GM12878 (cell line): ENCODE measurements around the gene RNF130. TPM values are rescaled to one million over a fixed set of nuclear protein-coding genes. Genes with fewer than 3 reads are reported as not detected.
A peak's percentile ranks its signal among the peaks of the same experiment; 100 is the strongest.

Experiments
- ATAC-seq: fragments of 200-7000 bp; cut with Tn5 transposase; 3 replicates; pipeline ENCODE4 v1.9.1; 2020; ENCODE audit warnings: mild to moderate bottlenecking, moderate library complexity
- BruUV-seq: library from RNA; stranded (reverse); fragments of 400-500 nt; replicated peaks from 2 replicates; lab custom pipeline; 2021; lab: Mats Ljungman, UMichigan
- CTCF ChIA-PET: fragments of 300-600 bp; sonication (Branson Sonifier 250); formaldehyde crosslinking; extraction: SDS; loops from one replicate; lab custom pipeline; 2021; ENCODE audit warnings: inconsistent platforms; lab: Yijun Ruan, JAX
- POLR2A ChIA-PET: fragments of 350-600 bp; formaldehyde crosslinking; extraction: SDS; loops from one replicate; lab custom pipeline; 2021; ENCODE audit warnings: inconsistent platforms; lab: Charles Lee
- RAD21 ChIA-PET: fragments of 300-600 bp; sonication (Branson Sonifier 250); formaldehyde crosslinking; loops from one replicate; lab custom pipeline; 2023; ENCODE audit warnings: antibody characterized with exemption; ENCODE audit not compliant: unreplicated experiment; lab: Charles Lee
- SMC1A ChIA-PET: fragments of 300-600 bp; sonication (Branson Sonifier 250); formaldehyde crosslinking; loops from one replicate; lab custom pipeline; 2023; ENCODE audit not compliant: unreplicated experiment, uncharacterized antibody; lab: Charles Lee
- DNase-seq: peaks from one replicate; pipeline ENCODE4 v3.0.0-alpha.2; 2011; ENCODE audit warnings: low read depth, low spot score
- FAIRE-seq: peaks from 3 replicates; lab custom pipeline; 2011; peaks lifted over from hg19 to GRCh38; lab: Jason Lieb, UNC
- H2AFZ ChIP-seq: 2 replicates; pipeline ENCODE4 v1.6.0; 2011; ENCODE audit warnings: low read depth, low read length, control low read depth; ENCODE audit not compliant: control insufficient read depth
- H3K27ac ChIP-seq: 2 replicates; pipeline ENCODE4 v1.5.1; 2011; ENCODE audit warnings: control low read depth; ENCODE audit not compliant: control insufficient read depth, insufficient read depth
- H3K27me3 ChIP-seq, 2 experiments: replicated peaks in 1 of 2; 2 replicates each; pipeline versions ENCODE4 v1.6.0 to v1.6.1; 2011; ENCODE audit warnings: low read length in 1 of 2; ENCODE audit not compliant: control insufficient read depth in 2 of 2, insufficient read depth in 2 of 2
- H3K36me3 ChIP-seq, 2 experiments: 2 replicates each; pipeline ENCODE4 v1.5.1; 2011; ENCODE audit warnings: low read length in 1 of 2; ENCODE audit not compliant: control insufficient read depth in 2 of 2, insufficient read depth in 2 of 2
- H3K4me1 ChIP-seq: 2 replicates; pipeline ENCODE4 v1.6.1; 2011; ENCODE audit warnings: mild to moderate bottlenecking, low read length, moderate library complexity, mixed read lengths; ENCODE audit not compliant: control insufficient read depth, insufficient read depth
- H3K4me2 ChIP-seq: 2 replicates; pipeline ENCODE4 v1.6.0; 2011; ENCODE audit warnings: control low read depth; ENCODE audit not compliant: control insufficient read depth, insufficient read depth
- H3K4me3 ChIP-seq: fragments of 200-600 bp; sonication (generic); 2 replicates; pipeline ENCODE4 v1.5.1; 2016
- H3K79me2 ChIP-seq: 2 replicates; pipeline ENCODE4 v1.6.0; 2011; ENCODE audit warnings: low read length; ENCODE audit not compliant: control insufficient read depth, insufficient read depth
- H3K9ac ChIP-seq: 2 replicates; pipeline ENCODE4 v1.8.0; 2011; ENCODE audit warnings: low read length, control low read depth, mixed read lengths; ENCODE audit not compliant: control insufficient read depth, insufficient read depth
- H3K9me3 ChIP-seq: replicated peaks from 3 replicates; pipeline ENCODE4 v1.5.1; 2011; ENCODE audit warnings: mild to moderate bottlenecking, low read length; ENCODE audit not compliant: control insufficient read depth, insufficient read depth
- H4K20me1 ChIP-seq: 2 replicates; pipeline ENCODE4 v1.6.0; 2011; ENCODE audit not compliant: control insufficient read depth, insufficient read depth
- BHLHE40 ChIP-seq, 2 experiments: fragments of 450-650 bp in 1 of 2; IDR thresholded peaks; 2 replicates each; pipeline ENCODE4 v1.6.1; 2011 to 2017; ENCODE audit warnings: low read depth in 2 of 2, borderline replicate concordance in 1 of 2, improper control_type of control experiment in 1 of 2, low read length in 1 of 2, mild to moderate bottlenecking in 1 of 2
- BMI1 ChIP-seq: fragments of 450-650 bp; IDR thresholded peaks from 2 replicates; pipeline ENCODE4 v1.6.1; 2016; ENCODE audit warnings: mild to moderate bottlenecking, moderate library complexity, borderline replicate concordance
- EGR1 ChIP-seq, 2 experiments: IDR thresholded peaks; 1 replicate in 1 of 2; 2 replicates in 1 of 2; pipeline ENCODE4 v1.6.1; 2011 to 2012; ENCODE audit warnings: low read depth in 2 of 2, low read length in 2 of 2, borderline replicate concordance in 1 of 2, mild to moderate bottlenecking in 1 of 2, moderate library complexity in 1 of 2
- MXI1 ChIP-seq: fragments of 150-350 bp; IDR thresholded peaks from 2 replicates; pipeline ENCODE4 v1.6.1; 2011; ENCODE audit warnings: low read depth, mild to moderate bottlenecking, inconsistent platforms, low read length, improper control_type of control experiment
- RAD21 ChIP-seq: IDR thresholded peaks from 2 replicates; pipeline ENCODE4 v1.6.1; 2011; ENCODE audit warnings: mild to moderate bottlenecking, low read depth, low read length, moderate library complexity; ENCODE audit not compliant: insufficient read depth
- SMC3 ChIP-seq: IDR thresholded peaks from 2 replicates; pipeline ENCODE4 v1.6.1; 2011; ENCODE audit warnings: low read length, improper control_type of control experiment, borderline replicate concordance
- YY1 ChIP-seq: IDR thresholded peaks from 2 replicates; pipeline ENCODE4 v1.6.1; 2011; ENCODE audit warnings: low read depth, mild to moderate bottlenecking, low read length
- ZNF384 ChIP-seq: IDR thresholded peaks from 2 replicates; pipeline ENCODE4 v1.6.1; 2012; ENCODE audit warnings: low read depth, mild to moderate bottlenecking, low read length, improper control_type of control experiment, borderline replicate concordance
- WGBS: methylation state at CpG from one replicate; pipeline ENCODE4 v1.1.6; 2016; ENCODE audit warnings: low lambda C conversion rate; ENCODE audit not compliant: insufficient replicate concordance, insufficient coverage; ENCODE audit errors: missing lambda C conversion rate; 5-methylcytosine and 5-hydroxymethylcytosine counted together
- in situ Hi-C: fragments of 300-500 bp; cut with MboI; formaldehyde crosslinking; loops from 9 replicates; pipeline ENCODE4 v1.14.3; 2018; ENCODE audit warnings: mixed read lengths
- intact Hi-C: fragments of 100-400 bp; cut with micrococcal nuclease; formaldehyde crosslinking; loops from one replicate; pipeline ENCODE4 v1.14.2; 2022; ENCODE audit not compliant: unreplicated experiment
- polyA plus RNA-seq, 11 experiments: library from polyadenylated mRNA; depleted of rRNA in 4 of 11; unstranded in 6 of 11; stranded (reverse) in 5 of 11; fragments of >200 nt; fragmentation: Nextera tagmentation in 4 of 11; fragmentation: Illumina TruSeq in 1 of 11; extraction: Ambion mirVana in 4 of 11; extraction: Trizol in 1 of 11; gene quantifications; 1 replicate in 1 of 11; 2 replicates in 10 of 11; pipeline versions ENCODE4 v1.2.1 to v1.2.3, GENCODE V29; 2011 to 2016; ENCODE audit warnings: inconsistent platforms in 2 of 11, missing spikeins in 2 of 11, low read depth in 1 of 11
- total RNA-seq, 4 experiments: library from RNA; depleted of rRNA in 3 of 4; stranded (reverse); fragments of >200 nt in 3 of 4; fragmentation: Illumina TruSeq in 1 of 4; extraction: Trizol in 1 of 4; gene quantifications; 2 replicates each; pipeline versions ENCODE4 v1.2.1 to v1.2.3, GENCODE V29; 2013 to 2021
- TF ChIP-seq, protein P1 (sequence below), 3 experiments: IDR thresholded peaks in 2 of 3; conservative IDR thresholded peaks in 1 of 3; 2 replicates each; pipeline ENCODE4 v1.5.1; 2011; ENCODE audit warnings: low read depth in 3 of 3, low read length in 3 of 3, mild to moderate bottlenecking in 3 of 3, control low read depth in 2 of 3, moderate library complexity in 2 of 3, inconsistent platforms in 1 of 3, mixed read lengths in 1 of 3; ENCODE audit not compliant: control insufficient read depth in 2 of 3, insufficient read depth in 1 of 3; ENCODE audit errors: extremely low read depth in 1 of 3
- TF ChIP-seq, protein P2 (sequence below): IDR thresholded peaks from 2 replicates; pipeline ENCODE4 v1.6.1; 2012; ENCODE audit warnings: low read depth, low read length, improper control_type of control experiment
- TF ChIP-seq, protein P3 (sequence below): fragments of 450-650 bp; IDR thresholded peaks from 2 replicates; pipeline ENCODE4 v1.6.1; 2016; ENCODE audit warnings: mild to moderate bottlenecking
- TF ChIP-seq, protein P4 (sequence below): IDR thresholded peaks from 2 replicates; pipeline ENCODE4 v1.6.1; 2012; ENCODE audit warnings: low read depth, low read length, improper control_type of control experiment

The RNF130 gene
- total and polyA plus RNA-seq, 10 of the 15 experiments (the other 5 are each of a cell fraction or from before 2014, with no cell fraction given) = 0.04 to 0.36 (median 0.11) TPM; not detected in 1

DNA sequence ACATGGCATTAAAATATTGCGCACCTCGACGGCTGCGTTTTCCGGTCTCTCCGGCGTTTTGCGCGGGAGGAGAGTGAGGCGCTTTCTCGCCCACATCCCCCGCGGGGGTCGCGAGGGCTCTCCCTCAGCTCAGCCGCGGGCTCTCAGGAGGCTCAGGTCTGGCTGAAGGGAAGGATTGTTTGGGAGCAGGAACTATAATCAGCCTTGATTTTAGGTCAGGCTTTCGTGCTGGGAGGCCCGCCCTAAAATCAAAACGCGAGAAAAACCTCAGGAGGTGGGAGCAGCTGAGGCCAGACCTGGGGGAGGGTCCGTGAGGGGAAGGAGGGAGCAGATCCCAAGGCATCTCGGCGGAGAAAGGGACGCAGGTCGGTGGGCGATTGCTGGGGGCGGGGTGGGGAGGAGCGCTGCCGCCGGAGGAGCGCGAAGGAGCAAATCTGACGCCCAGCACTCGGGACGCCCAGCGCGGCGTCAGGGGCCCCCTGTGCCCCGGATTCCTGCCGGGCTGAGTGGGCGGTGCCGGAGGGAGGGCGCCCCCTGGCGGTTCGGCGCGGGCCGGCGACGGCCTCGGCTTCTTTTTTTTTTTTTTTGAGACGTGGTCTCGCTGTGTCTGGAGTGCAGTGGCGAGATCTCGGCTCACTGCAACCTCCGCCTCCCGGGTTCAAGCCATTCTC, 18.7 kb upstream of the RNF130 start:
- H4K20me1 ChIP-seq = no peaks in the 10 kb centered on the region
- DNase-seq (no peak), ATAC-seq (peak; percentile 89), FAIRE-seq (no peak)
- no peaks in the 10 kb centered on the region for H3K9me3 ChIP-seq
- H2AFZ ChIP-seq = peak overlapping the region; percentile 63
- no peaks in the 10 kb centered on the region for H3K79me2 ChIP-seq
- RAD21 ChIA-PET = no interaction called here
- no TSS peak for BruUV-seq
- H3K4me1 ChIP-seq = no peaks in the 10 kb centered on the region
- no peak overlapping the region for H3K4me3 ChIP-seq
- no peaks in the 10 kb centered on the region; a peak in 1 of 4 replicates for H3K27me3 ChIP-seq
- in situ Hi-C loops (loop anchor here (25.0 kb wide), 1 partner anchor 303 kb away; the partner anchor contains the start of gene LTC4S), intact Hi-C loops (loop anchor here (2.0 kb wide), 1 partner anchor 289 kb away; no protein-coding TSS in a partner anchor)
- H3K4me2 ChIP-seq = peak overlapping the region; percentile 48; the same call in 1 of the 2 replicates
- CTCF ChIA-PET = interaction anchor here (0.9 to 1.5 kb wide), 2 partner anchors 11 to 165 kb away, joined by 3 read pairs; no protein-coding TSS in a partner anchor
- H3K27ac ChIP-seq = no peak overlapping the region
- TF ChIP-seq BHLHE40 (IDR thresholded peaks at IDR 0.05; ENCODE audit: borderline replicate concordance in 1 of 2, low read depth in 2 of 2, low read length in 1 of 2) (0 out of 4 replicates have a peak, but pooled peaks of 1 of the 2 experiments have one; percentile 6), RAD21 (peak; percentile 41), MXI1 (no peak), EGR1 (IDR thresholded peaks at IDR 0.05; ENCODE audit: borderline replicate concordance in 1 of 2, low read depth in 2 of 2, low read length in 2 of 2) (peak in 1 of 2 experiments; percentile 77; a peak in 2 of 3 replicates), YY1 (0 out of 2 replicates have a peak, but pooled peaks have one; percentile 45), ZNF384 (peak; percentile 88), BMI1 (no peak), SMC3 (peak; percentile 46)
- TF ChIP-seq, protein P1, sequence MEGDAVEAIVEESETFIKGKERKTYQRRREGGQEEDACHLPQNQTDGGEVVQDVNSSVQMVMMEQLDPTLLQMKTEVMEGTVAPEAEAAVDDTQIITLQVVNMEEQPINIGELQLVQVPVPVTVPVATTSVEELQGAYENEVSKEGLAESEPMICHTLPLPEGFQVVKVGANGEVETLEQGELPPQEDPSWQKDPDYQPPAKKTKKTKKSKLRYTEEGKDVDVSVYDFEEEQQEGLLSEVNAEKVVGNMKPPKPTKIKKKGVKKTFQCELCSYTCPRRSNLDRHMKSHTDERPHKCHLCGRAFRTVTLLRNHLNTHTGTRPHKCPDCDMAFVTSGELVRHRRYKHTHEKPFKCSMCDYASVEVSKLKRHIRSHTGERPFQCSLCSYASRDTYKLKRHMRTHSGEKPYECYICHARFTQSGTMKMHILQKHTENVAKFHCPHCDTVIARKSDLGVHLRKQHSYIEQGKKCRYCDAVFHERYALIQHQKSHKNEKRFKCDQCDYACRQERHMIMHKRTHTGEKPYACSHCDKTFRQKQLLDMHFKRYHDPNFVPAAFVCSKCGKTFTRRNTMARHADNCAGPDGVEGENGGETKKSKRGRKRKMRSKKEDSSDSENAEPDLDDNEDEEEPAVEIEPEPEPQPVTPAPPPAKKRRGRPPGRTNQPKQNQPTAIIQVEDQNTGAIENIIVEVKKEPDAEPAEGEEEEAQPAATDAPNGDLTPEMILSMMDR (IDR thresholded peaks at IDR 0.05 in 2 of 3, conservative IDR thresholded peaks at IDR 0.05 in 1 of 3; ENCODE audit: control insufficient read depth in 2 of 3, extremely low read depth in 1 of 3, insufficient read depth in 1 of 3, low read depth in 3 of 3, low read length in 3 of 3) = peak; percentile 54 to 70 (median 57); a peak in 5 of 6 replicates
- TF ChIP-seq, protein P2, sequence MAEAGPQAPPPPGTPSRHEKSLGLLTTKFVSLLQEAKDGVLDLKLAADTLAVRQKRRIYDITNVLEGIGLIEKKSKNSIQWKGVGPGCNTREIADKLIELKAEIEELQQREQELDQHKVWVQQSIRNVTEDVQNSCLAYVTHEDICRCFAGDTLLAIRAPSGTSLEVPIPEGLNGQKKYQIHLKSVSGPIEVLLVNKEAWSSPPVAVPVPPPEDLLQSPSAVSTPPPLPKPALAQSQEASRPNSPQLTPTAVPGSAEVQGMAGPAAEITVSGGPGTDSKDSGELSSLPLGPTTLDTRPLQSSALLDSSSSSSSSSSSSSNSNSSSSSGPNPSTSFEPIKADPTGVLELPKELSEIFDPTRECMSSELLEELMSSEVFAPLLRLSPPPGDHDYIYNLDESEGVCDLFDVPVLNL = no peak
- TF ChIP-seq, protein P3, sequence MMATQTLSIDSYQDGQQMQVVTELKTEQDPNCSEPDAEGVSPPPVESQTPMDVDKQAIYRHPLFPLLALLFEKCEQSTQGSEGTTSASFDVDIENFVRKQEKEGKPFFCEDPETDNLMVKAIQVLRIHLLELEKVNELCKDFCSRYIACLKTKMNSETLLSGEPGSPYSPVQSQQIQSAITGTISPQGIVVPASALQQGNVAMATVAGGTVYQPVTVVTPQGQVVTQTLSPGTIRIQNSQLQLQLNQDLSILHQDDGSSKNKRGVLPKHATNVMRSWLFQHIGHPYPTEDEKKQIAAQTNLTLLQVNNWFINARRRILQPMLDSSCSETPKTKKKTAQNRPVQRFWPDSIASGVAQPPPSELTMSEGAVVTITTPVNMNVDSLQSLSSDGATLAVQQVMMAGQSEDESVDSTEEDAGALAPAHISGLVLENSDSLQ = no peak
- TF ChIP-seq, protein P4, sequence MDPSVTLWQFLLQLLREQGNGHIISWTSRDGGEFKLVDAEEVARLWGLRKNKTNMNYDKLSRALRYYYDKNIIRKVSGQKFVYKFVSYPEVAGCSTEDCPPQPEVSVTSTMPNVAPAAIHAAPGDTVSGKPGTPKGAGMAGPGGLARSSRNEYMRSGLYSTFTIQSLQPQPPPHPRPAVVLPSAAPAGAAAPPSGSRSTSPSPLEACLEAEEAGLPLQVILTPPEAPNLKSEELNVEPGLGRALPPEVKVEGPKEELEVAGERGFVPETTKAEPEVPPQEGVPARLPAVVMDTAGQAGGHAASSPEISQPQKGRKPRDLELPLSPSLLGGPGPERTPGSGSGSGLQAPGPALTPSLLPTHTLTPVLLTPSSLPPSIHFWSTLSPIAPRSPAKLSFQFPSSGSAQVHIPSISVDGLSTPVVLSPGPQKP = no peak
- H3K36me3 ChIP-seq = no peaks in the 10 kb centered on the region
- SMC1A ChIA-PET = interaction anchor here (0.6 kb wide), 1 partner anchor 83 kb away, joined by 3 read pairs; no protein-coding TSS in a partner anchor
- POLR2A ChIA-PET = no interaction called here
- no peak overlapping the region; the same call in 1 of the 2 replicates for H3K9ac ChIP-seq
- WGBS = 28% methylated on average over 22 of the region's 58 CpGs
